D721Med (cell line): ENCODE measurements around the gene SEBOX.

Source experiments
- DNase-seq: peaks from one replicate; pipeline ENCODE4 v3.0.0; 2011; ENCODE audit warnings: low spot score; ENCODE audit not compliant: insufficient read length
- FAIRE-seq: peaks from 2 replicates; lab custom pipeline; 2011; peaks lifted over from hg19 to GRCh38; lab: Jason Lieb, UNC
- TF ChIP-seq, protein P1 (sequence below): IDR thresholded peaks from 2 replicates; pipeline ENCODE4 v1.5.1; 2012; ENCODE audit warnings: mild to moderate bottlenecking, control low read depth; ENCODE audit not compliant: insufficient read depth; ENCODE audit errors: missing control alignments

Gene SEBOX

DNA sequence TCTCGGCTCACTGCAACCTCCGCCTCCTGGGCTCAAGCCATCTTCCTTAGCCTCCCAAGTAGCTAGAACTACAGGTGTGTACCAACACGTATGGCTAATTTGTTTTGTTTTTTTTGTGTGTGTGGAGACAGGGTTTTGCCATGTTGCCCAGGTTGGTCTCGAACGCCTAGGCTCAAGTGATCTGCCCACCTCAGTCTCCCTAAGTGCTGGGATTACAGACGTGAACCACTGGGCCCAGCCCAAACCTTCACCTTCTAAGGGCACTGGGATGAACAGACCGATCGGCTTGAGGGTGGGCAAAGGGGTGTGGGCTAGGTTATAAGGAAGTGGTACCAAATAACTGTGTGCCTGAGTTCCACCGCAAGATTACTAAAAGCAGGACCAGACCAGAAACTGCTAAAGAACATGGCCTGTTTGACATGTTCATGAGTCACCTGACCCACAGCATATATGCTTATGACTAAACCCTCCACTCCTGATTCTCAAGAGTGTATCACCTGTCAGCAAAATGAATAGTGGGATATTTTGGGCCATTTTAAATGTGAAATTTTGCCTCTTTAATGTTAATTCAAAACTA, 37.9 kb downstream of the SEBOX start:
- FAIRE-seq = no peak
- TF ChIP-seq, protein P1, sequence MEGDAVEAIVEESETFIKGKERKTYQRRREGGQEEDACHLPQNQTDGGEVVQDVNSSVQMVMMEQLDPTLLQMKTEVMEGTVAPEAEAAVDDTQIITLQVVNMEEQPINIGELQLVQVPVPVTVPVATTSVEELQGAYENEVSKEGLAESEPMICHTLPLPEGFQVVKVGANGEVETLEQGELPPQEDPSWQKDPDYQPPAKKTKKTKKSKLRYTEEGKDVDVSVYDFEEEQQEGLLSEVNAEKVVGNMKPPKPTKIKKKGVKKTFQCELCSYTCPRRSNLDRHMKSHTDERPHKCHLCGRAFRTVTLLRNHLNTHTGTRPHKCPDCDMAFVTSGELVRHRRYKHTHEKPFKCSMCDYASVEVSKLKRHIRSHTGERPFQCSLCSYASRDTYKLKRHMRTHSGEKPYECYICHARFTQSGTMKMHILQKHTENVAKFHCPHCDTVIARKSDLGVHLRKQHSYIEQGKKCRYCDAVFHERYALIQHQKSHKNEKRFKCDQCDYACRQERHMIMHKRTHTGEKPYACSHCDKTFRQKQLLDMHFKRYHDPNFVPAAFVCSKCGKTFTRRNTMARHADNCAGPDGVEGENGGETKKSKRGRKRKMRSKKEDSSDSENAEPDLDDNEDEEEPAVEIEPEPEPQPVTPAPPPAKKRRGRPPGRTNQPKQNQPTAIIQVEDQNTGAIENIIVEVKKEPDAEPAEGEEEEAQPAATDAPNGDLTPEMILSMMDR = no peak
- DNase-seq = no peak

DNA sequence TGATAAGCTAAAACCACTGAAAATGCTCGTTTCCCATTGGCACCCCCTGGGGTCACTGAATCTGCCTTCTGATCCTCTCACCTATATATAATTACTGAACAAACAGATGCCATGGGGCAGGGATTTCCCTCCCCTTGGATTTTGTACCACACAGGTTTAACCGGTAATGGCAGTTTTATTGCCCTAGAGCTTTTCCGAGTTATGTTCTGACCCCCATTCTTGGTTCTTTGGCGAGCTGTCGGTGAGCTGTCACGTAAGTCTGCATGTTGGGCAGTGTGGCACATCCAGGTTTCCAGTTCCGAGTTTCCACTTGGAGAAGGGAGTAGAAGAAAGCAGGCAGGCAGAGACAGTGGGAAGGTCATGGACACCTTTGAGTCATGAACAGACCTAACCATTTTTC, 38.9 kb downstream of the SEBOX start:
- TF ChIP-seq, protein P1 = no peak
- DNase-seq = no peak
- FAIRE-seq = no peak

DNA sequence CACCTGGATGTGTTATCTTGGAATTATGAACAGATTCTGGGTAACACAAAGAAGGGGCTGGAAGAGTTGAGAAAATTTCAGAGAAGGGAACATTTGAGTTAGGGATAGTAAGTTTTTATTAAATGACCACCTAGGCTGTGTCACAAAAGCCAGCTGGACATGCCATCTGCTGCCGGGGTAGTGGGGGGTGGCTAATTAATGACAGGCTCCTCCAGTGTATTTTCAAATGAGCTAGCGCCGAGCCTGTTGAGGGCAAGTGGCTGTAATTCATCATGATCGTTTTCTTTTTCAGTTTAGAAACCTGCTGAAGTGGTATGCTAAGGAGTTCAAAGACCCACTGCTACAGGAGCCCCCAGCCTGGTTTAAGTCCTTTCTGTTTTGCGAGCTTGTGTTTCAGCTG, 39.8 kb downstream of the SEBOX start:
- DNase-seq = no peak
- TF ChIP-seq, protein P1 = no peak
- FAIRE-seq = no peak

DNA sequence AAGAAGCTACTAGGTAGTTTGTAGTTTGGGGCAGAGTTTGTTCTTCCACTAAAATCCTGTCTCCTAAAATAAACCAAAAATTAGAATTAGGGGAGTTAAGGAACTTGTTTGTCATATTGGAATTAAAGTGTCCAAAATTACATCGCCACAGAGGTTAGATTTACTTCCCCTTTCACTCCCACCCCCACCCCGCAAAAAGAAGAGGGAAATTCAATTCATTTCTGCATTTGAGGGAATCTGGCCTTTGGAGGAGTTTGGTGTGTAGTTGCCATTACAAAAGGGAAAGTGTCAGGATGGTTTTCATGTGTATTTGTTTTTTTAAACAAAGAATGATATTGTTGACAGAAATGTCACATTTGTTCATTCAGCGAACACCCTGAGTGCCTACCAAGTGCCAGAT, 40.2 kb downstream of the SEBOX start:
- FAIRE-seq = no peak

DNA sequence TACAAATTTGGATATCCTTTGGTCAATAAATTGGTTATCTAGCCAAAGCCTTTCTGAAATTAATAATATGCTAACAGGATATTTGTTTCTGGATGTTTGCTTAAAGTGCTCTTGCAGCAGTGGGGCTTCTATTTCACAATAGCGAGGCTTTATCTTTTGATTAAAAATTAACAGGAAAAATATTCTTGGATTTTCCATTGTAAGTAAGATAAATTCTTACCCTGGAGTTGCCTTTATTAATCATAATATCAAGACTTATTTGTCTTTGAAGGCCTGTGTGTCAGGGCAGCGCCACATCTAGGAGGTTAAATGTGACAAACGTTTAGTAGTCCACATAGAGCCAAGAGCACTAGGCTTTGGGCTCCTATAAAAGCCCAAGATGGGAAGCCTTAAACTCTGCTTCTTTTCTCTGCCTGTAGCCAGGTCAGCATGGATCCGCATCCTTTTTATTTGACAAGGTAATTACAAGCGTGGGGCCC, 40.7 kb downstream of the SEBOX start:
- TF ChIP-seq, protein P1 = no peak
- DNase-seq (no peak), FAIRE-seq (no peak)

More for the DNA sequence above, 40.2 kb downstream of the SEBOX start:
- TF ChIP-seq, protein P1 = no peak
- DNase-seq = no peak

DNA sequence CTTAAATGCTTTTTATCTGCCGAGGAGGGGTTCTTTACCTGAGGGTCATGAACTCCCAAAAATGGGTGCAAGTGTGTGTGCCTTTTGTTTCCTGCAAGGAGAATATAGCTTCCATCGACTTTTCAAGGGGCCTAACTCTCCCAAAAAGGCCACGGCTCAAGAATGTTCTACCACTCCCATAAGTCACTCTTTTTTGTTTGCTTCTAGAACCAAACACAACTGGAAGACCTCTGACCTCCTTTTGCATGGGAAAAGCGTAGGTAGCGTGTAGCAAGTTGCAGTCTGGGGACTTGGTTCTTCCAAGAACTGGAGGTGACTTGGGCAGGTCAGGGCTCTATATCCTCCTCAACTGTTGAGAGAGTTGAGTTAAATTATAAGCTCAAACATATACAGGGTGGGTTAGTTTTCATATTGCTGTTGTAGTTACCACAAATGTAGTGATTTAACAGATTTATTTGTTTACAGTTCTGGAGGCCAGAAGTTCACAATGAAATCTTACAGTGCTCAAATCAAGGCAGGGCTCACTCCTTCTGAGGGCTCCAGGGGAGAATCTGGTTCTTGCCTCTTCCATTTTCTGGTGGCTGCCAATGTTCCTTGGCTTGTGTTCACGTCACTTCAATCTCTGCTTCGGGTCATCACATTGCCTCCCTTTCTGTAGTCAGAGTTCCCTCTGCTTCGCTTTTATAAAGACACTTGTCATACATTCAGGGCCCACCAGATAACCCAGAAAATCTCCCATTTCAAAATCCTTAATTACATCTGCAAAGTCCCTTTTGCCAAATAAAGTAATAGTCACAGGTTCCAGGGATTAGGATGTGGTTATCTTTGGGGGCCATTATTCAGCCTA, 44.6 kb downstream of the SEBOX start:
- TF ChIP-seq, protein P1 = no peak
- DNase-seq (no peak), FAIRE-seq (no peak)

DNA sequence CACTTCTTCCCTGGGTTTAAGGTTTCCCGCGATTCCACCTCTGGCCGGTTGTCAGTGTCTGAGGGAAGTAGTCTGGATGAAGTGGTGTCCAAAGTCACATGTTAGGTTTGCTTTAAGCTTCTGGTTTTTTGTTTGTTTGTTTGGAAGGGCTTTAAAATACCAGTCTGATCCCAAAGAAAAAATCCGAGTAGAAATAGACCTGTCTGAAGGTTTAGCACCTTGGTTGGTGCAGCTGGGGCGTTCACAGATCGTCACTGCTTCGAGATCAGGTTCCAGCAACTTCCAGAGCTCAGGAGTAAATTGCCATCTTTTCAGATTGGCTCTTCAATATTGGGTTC, 45.4 kb downstream of the SEBOX start:
- DNase-seq (no peak), FAIRE-seq (no peak)
- TF ChIP-seq, protein P1 = no peak
